Ovary (tissue), 3 donors: ENCODE data around the gene AP1G1.

Source experiments
- EP300 ChIP-seq: sonication (generic); formaldehyde crosslinking; IDR thresholded peaks from one replicate; pipeline ENCODE4 v1.6.1; 2017; ENCODE audit warnings: antibody characterized with exemption
- POLR2A ChIP-seq: fragments of 450-650 bp; IDR thresholded peaks from one replicate; pipeline ENCODE4 v1.6.1; 2017; ENCODE audit warnings: antibody characterized with exemption, mild to moderate bottlenecking, moderate library complexity
- TF ChIP-seq, protein P1 (sequence below), 3 donors: fragments of 450-650 bp in 2 of 3; fragments of 200-600 bp in 1 of 3; IDR thresholded peaks; one replicate each; pipeline versions ENCODE4 v1.5.1 to v1.8.0; 2016 to 2022; ENCODE audit warnings: antibody characterized with exemption in 3 of 3, mild to moderate bottlenecking in 1 of 3
- donor health status: DM: no; HTN: no; CAD: no.

DNA sequence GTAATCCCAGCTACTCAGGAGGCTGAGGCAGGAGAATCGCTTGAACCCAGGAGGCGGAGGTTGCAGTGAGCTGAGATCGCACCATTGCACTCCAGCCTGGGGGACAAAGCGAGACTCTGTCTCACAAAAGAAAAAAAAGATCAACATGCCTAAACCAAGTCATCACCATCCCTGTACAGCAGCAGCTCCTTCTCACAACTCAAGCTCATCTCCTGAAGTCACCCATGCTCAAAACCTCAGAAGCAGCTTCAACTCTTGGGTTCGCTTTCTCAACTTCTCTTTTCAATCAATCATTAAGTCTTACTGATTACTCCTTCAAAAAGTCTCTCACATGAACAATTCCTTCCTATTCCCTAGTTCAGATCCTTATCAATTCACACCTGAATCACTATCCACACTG is 115.5 kb downstream of the AP1G1 start:
- TF ChIP-seq, protein P1, sequence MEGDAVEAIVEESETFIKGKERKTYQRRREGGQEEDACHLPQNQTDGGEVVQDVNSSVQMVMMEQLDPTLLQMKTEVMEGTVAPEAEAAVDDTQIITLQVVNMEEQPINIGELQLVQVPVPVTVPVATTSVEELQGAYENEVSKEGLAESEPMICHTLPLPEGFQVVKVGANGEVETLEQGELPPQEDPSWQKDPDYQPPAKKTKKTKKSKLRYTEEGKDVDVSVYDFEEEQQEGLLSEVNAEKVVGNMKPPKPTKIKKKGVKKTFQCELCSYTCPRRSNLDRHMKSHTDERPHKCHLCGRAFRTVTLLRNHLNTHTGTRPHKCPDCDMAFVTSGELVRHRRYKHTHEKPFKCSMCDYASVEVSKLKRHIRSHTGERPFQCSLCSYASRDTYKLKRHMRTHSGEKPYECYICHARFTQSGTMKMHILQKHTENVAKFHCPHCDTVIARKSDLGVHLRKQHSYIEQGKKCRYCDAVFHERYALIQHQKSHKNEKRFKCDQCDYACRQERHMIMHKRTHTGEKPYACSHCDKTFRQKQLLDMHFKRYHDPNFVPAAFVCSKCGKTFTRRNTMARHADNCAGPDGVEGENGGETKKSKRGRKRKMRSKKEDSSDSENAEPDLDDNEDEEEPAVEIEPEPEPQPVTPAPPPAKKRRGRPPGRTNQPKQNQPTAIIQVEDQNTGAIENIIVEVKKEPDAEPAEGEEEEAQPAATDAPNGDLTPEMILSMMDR (IDR thresholded peaks at IDR 0.05): no peak
- TF ChIP-seq POLR2A (no peak), EP300 (no peak)
